Body of pancreas (tissue), 4 donors: ENCODE results near the gene FAM43B.

Experiments
- CTCF ChIP-seq, 7 experiments: fragments of 450-650 bp in 4 of 7; fragments of 200-600 bp in 3 of 7; sonication (generic) in 3 of 7; IDR thresholded peaks; one replicate each; pipeline ENCODE4 v1.5.1; 2016 to 2019; ENCODE audit warnings: antibody characterized with exemption in 7 of 7
- POLR2A ChIP-seq, 3 donors: fragments of 450-650 bp; IDR thresholded peaks; one replicate each; pipeline ENCODE4 v1.6.1; 2016; ENCODE audit warnings: antibody characterized with exemption in 3 of 3, mild to moderate bottlenecking in 2 of 3

DNA sequence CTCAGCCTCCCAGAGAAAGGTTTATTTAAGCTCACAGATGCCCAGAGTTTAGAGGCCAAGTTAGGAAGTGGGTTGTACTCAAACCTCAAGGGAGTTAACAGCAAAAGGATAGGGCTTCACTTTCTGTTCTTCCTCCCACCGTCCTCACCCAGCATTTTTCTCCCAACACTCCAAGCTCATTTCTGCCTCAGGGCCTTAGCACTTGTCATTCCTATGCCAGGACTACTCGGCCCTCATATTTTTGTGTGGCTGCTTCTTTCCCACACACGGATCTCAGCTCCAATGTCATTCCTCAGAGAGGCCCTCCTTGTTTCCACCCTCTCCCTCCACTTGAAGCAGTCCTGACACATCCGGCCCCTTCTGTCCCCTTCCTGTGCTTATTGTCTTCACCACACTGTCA lies 12.9 kb downstream of the FAM43B start:
- TF ChIP-seq CTCF (IDR thresholded peaks at IDR 0.05) (no peak), POLR2A (IDR thresholded peaks at IDR 0.05) (no peak)
